ENCODE results near the gene OSBPL10. TPM values are rescaled to one million over a fixed set of nuclear protein-coding genes. Genes with fewer than 3 reads are reported as not detected.

The OSBPL10 gene
- total RNA-seq, 1 donor from 2014 or later, result 8.4 TPM

DNA sequence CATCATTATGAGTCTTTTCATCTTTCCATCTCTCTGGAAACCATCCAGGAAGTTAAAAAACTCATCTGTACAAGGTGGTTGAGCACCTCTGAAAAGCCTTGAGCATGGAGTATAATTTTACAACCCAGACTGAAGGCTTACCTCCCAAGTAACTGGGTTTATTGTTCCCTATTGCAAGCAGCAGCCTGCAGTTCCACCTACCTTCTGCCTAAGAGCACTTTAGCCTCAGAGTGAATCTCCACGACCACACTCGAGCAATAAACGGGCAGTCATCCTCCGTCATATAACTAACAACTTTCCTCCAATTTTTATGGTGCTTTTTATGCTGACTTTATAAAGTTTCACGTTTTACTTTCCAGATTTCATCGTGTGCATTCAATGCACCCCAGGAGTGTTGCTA, 32.8 kb downstream of the OSBPL10 start:
- no peak overlapping the region for H3K27ac Mint-ChIP-seq
- H3K9me3 Mint-ChIP-seq, result no peaks in the 10 kb centered on the region
- Histone ChIP-seq H3K27ac (no peak overlapping the region), H3K4me2 (no peak overlapping the region), H3K79me2 (ENCODE audit: low read depth) (no peaks in the 10 kb centered on the region), H2AFZ (replicated peaks) (no peak overlapping the region), H3K9ac (no peak overlapping the region), H3K36me3 (no peaks in the 10 kb centered on the region), H4K20me1 (ENCODE audit: low read depth) (no peaks in the 10 kb centered on the region), H3K9me3 (ENCODE audit: low read depth) (no peaks in the 10 kb centered on the region), H3K4me1 (no peaks in the 10 kb centered on the region), H3F3A (ENCODE audit: low read depth) (no peaks in the 10 kb centered on the region), H3K27me3 (no peaks in the 10 kb centered on the region), H3K4me3 (no peak overlapping the region)
- peaks cover 1% of the 10 kb centered on the region for H3K27me3 Mint-ChIP-seq (ENCODE audit: insufficient read depth, low read depth)
- H3K4me3 Mint-ChIP-seq, result no peak overlapping the region
- DNase-seq (ENCODE audit: low spot score), result no peak
- H3K4me1 Mint-ChIP-seq, result peaks cover 12% of the 10 kb centered on the region
- H3K36me3 Mint-ChIP-seq, result no peaks in the 10 kb centered on the region
- TF ChIP-seq EZH2phosphoT487 (IDR thresholded peaks at IDR 0.05), result no peak
- TF ChIP-seq EZH2 (IDR thresholded peaks at IDR 0.05), result no peak
- TF ChIP-seq, protein P1, sequence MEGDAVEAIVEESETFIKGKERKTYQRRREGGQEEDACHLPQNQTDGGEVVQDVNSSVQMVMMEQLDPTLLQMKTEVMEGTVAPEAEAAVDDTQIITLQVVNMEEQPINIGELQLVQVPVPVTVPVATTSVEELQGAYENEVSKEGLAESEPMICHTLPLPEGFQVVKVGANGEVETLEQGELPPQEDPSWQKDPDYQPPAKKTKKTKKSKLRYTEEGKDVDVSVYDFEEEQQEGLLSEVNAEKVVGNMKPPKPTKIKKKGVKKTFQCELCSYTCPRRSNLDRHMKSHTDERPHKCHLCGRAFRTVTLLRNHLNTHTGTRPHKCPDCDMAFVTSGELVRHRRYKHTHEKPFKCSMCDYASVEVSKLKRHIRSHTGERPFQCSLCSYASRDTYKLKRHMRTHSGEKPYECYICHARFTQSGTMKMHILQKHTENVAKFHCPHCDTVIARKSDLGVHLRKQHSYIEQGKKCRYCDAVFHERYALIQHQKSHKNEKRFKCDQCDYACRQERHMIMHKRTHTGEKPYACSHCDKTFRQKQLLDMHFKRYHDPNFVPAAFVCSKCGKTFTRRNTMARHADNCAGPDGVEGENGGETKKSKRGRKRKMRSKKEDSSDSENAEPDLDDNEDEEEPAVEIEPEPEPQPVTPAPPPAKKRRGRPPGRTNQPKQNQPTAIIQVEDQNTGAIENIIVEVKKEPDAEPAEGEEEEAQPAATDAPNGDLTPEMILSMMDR (IDR thresholded peaks at IDR 0.05), result no peak

DNA sequence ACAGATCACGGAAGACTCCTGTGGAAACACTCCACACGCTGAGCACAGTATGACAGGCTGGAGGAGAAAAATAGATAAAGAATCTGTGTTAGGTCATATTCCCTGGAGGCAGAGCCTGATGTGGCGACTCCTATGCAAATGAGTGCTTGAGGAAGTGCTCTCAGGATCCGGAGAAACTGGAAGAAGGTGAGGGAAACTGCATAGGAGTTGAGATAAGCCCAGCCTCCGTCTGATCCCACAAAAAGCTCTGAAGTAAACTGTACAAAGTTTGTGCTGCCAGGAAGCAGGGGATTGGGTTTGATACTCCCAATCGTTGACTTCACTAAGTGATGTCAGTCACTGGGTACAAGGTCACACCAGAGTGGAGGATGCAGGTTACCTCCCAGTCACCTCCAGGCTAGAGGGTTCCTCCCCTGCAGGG, 33.4 kb downstream of the OSBPL10 start:
- Histone ChIP-seq H3K4me2 (no peak overlapping the region), H3F3A (ENCODE audit: low read depth) (no peaks in the 10 kb centered on the region), H3K36me3 (no peaks in the 10 kb centered on the region), H3K4me1 (no peaks in the 10 kb centered on the region), H2AFZ (replicated peaks) (no peak overlapping the region), H3K9ac (no peak overlapping the region), H4K20me1 (ENCODE audit: low read depth) (no peaks in the 10 kb centered on the region), H3K79me2 (ENCODE audit: low read depth) (no peaks in the 10 kb centered on the region), H3K27me3 (no peaks in the 10 kb centered on the region), H3K4me3 (no peak overlapping the region), H3K9me3 (ENCODE audit: low read depth) (no peaks in the 10 kb centered on the region), H3K27ac (no peak overlapping the region)
- H3K4me1 Mint-ChIP-seq, result peaks cover 12% of the 10 kb centered on the region
- H3K27ac Mint-ChIP-seq, result no peak overlapping the region
- H3K9me3 Mint-ChIP-seq, result no peaks in the 10 kb centered on the region
- DNase-seq (ENCODE audit: low spot score), result no peak
- H3K27me3 Mint-ChIP-seq (ENCODE audit: insufficient read depth, low read depth), result no peaks in the 10 kb centered on the region
- H3K4me3 Mint-ChIP-seq, result no peak overlapping the region
- H3K36me3 Mint-ChIP-seq, result no peaks in the 10 kb centered on the region
- TF ChIP-seq EZH2phosphoT487 (IDR thresholded peaks at IDR 0.05), result no peak
- no peak for TF ChIP-seq EZH2 (IDR thresholded peaks at IDR 0.05)
- TF ChIP-seq, protein P1 (IDR thresholded peaks at IDR 0.05), result no peak

GRCh38 chr3:31947162-31947561, 33.9 kb downstream of the OSBPL10 start:
- Histone ChIP-seq H3K4me3 (no peak overlapping the region), H2AFZ (replicated peaks) (no peak overlapping the region), H3K9me3 (ENCODE audit: low read depth) (no peaks in the 10 kb centered on the region), H3K27me3 (no peaks in the 10 kb centered on the region), H4K20me1 (ENCODE audit: low read depth) (no peaks in the 10 kb centered on the region), H3K4me2 (no peak overlapping the region), H3K79me2 (ENCODE audit: low read depth) (no peaks in the 10 kb centered on the region), H3F3A (ENCODE audit: low read depth) (no peaks in the 10 kb centered on the region), H3K36me3 (no peaks in the 10 kb centered on the region), H3K27ac (no peak overlapping the region), H3K9ac (no peak overlapping the region), H3K4me1 (no peaks in the 10 kb centered on the region)
- Mint-ChIP-seq H3K4me3 (no peak overlapping the region), H3K9me3 (no peaks in the 10 kb centered on the region), H3K36me3 (no peaks in the 10 kb centered on the region), H3K27me3 (ENCODE audit: insufficient read depth, low read depth) (no peaks in the 10 kb centered on the region), H3K27ac (no peak overlapping the region), H3K4me1 (peaks cover 12% of the 10 kb centered on the region)
- TF ChIP-seq EZH2phosphoT487 (IDR thresholded peaks at IDR 0.05) (no peak), EZH2 (IDR thresholded peaks at IDR 0.05) (no peak)
- TF ChIP-seq, protein P1 (IDR thresholded peaks at IDR 0.05), result no peak
- no peak for DNase-seq (ENCODE audit: low spot score)

All from neural progenitor cell (in vitro differentiated cells).